Activated naive CD4-positive, alpha-beta T cell treated with anti-CD3 and anti-CD28 coated beads, Interleukin-2, amount 50 U/mL, for 16 hours (primary cell): ENCODE measurements around the gene SLBP.

Experiments used
- DNase-seq: peaks from one replicate; pipeline ENCODE4 v3.0.0-alpha.2; 2020

The SLBP gene

GRCh38 chr4:1670279-1670678 lies 41.8 kb downstream of the SLBP start:
- DNase-seq = no peak

DNA sequence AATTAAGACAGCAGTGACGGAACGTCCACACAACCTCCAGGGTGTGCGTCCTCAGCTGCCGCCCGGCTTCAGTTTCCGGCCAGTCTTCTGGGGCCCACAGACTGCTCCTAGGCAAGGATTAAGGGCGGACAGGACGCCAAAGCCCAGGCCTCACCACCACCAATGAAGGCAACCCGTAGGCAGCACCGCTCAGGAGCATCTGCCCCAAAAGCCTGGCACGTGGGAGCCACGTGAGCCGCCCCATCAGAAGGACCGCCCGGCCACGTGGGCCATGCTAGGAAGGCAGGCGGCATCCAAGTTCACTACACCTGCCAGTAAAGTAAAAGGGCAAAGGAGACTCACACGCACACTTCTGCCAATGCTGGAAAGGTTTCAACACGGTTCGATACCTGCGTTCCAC lies 42.3 kb downstream of the SLBP start:
- no peak for DNase-seq

GRCh38 chr4:1669270-1669669 lies 42.8 kb downstream of the SLBP start:
- DNase-seq = no peak

- no peak for DNase-seq
Measured at GRCh38 chr4:1668488-1668840, 43.7 kb downstream of the SLBP start.

DNA sequence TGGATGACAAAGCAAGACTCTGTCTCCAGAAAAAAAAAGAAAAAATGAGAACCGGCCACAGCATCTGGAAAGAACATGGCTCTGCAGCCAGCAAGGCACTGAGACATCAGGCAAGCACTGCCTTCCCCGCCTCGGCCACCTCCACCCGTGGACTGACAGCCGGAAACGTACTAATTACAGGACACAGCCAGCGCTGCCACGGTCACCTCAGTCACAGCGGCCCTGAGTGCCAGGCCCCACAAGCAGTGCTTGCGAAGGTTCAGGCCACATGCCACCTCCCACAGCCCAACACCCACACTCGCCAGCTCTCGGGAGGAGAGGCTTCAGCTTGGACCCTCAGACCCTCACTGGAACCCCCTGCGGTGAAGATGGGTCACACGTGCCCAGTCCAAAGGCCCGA lies 44.8 kb downstream of the SLBP start:
- no peak for DNase-seq

GRCh38 chr4:1666391-1666790 lies 45.7 kb downstream of the SLBP start:
- no peak for DNase-seq

DNA sequence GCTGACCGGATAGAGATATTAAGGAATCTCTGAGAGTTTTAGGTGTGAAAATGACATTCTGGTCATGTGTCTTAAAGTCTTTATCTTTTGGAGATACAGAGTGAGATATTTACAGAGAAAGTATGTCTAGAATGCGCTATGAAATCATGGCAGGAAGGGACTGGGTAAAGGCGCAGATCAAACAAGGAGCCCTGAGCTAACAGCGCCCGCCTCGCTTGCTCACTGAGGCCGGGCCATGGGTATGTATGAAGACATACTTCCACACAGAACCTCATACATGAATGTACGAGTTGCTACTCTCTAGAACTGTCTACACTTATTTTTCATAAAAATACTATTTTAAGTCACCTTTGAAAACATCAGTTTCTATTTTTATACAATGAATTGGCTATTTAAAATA lies 48.0 kb downstream of the SLBP start:
- no peak for DNase-seq

DNA sequence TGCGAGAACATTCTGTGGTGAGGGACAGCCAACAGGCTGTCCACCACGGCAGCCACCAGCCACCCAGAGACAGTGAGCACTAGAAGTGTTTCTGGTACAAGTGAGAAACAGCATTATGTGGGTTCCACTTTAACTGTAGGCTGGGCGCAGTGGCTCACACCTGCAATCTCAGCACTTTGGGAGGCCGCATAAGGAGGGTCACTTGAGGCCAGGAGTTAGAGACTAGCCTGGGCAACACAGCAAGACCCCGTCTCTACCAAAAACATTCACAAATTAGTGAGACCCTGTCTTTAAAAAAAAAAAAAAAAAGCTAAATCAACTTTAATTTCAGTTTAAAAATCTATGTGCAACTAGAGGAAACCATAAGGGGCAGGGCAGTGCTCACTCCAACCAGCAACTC lies 48.6 kb downstream of the SLBP start:
- DNase-seq = no peak

- DNase-seq = no peak
Measured at GRCh38 chr4:1661695-1662094, 50.4 kb downstream of the SLBP start.

DNA sequence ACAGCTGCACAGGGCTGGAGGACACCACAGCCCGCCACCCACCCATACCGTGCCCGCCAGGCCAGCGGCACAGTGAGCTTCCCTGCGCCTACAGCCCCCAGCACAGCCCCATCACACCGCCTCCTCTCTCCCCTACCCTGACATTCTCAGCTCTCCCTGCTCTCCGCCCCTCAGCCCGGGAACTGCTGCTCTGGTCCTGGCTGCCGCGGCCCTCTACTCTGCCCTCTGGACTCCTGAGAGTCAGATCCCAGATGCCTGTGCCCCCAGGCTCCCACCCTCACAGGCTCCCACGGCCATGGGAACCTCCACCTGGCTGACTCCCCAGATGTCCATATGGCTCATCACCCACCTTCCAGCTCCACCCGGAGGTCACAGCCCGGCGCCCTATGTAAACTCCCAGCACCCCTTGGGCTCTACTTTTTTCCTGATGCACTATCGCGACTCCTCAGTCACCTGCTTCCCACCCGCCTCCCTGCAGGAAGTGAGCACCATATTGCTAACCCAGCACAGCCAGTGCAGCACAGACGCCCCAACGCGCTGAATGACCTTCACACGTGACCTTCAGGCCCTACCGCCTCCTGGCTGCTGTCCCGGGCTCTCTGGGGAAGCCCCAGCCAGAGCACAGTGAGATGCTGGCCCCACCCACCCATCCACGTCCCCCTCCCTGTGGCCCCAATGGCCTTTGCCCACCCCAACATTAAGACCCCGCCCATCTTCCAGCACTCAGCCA lies 51.0 kb downstream of the SLBP start:
- no peak for DNase-seq

DNA sequence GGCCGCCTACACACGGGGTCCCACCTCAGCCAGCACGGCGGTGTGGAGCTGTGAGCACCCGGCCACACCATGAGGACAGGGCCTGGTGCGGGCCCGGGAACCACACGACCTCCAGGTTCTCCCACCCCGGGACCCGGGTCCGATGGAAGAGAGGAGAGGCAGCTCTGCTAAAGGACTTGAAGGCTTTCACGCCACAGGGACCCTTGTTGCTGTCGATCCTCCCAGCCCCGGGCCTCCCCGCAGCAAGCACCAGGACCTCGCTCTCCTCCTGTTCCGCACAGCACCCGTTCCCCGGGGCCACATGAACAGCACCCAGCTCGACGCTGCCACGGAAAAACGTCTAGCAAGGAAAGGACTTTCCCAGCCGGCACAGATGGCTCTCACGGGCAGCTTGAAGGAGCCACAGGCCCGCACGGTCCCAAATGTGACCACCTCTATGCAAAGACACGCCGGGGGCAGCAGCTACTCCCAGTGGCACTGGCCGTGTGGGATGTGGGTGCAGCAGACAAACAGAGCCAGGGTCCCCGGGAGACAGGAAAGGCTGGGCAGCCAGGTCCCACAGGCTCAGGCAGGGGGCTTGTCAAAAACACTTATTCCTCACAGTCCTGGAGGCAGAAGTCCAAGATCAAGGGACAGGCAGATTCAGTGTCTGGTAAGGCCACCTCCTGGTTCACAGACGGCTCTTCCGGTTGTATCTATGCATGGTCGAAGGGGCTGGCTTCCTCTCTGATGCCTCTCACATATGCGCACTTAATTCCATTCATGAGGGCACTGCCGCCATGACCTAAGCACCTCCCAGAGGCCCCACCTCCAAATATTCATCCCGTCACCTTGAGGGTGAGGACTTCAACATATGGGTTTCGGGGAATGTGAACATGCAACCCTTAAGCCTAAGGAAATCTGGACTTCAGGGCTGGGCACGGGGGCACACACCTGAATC lies 52.7 kb downstream of the SLBP start:
- DNase-seq = no peak

GRCh38 chr4:1658581-1658980 lies 53.5 kb downstream of the SLBP start:
- DNase-seq = no peak

DNA sequence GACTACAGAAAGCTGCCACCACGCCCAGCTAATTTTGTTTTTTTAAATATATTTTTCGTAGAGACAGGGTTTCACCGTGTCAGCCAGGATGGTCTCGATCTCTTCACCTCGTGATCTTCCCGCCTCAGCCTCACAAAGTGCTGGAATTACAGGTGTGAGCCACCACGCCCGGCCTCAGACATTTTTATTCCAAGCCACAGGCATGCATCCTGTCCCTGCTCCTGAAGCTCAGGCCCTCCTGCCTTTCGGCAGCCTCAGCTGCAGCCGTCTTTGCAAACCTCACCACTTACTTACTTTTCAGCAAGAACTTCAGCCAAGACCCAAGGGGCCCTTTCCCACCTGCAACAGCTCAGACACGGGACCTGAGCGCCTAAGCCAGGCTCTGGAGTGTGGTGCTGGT lies 54.0 kb downstream of the SLBP start:
- DNase-seq = no peak

DNA sequence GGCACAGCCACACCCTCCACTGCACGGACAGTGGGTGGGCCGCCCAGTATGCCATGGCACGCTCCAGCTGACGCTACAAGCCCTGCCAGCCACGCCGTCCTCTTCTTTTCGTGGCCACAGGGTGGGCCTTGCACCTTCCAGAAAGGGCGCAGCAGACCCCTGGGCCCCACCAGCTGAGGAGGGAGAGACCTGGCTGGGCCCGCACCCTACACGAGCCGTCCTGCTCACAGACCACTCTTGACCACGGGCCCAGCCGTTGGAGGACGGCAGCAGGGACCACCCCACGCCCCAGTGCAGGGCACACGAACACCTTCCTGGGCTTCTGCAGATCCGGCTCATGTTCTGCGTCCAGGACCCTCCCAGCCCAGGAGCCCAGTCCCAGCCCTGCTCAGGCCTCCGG lies 55.1 kb downstream of the SLBP start:
- DNase-seq = no peak

- DNase-seq = no peak
Measured at GRCh38 chr4:1656132-1656531, 56.0 kb downstream of the SLBP start.

DNA sequence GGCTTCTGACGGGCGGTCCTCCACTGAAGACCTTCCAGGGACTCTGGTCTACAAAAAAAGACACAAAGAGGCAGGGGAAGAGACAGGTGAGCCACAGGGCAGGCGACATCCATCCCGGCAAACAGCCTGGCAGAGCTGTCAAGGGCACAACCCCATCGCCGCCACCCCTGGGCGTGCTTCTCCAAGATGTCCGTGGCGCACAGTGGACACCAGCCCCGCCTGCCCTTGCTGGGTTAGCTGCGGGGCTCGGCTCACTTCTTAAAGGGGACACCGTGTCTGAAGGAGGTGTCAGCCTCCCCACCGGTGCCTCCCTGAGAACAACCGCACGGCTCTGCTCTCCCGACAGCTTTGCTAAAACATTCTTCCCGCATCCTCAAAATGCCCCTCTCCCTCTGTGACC lies 56.4 kb downstream of the SLBP start:
- DNase-seq = no peak

- DNase-seq = no peak
Measured at GRCh38 chr4:1655081-1655480, 57.0 kb downstream of the SLBP start.

DNA sequence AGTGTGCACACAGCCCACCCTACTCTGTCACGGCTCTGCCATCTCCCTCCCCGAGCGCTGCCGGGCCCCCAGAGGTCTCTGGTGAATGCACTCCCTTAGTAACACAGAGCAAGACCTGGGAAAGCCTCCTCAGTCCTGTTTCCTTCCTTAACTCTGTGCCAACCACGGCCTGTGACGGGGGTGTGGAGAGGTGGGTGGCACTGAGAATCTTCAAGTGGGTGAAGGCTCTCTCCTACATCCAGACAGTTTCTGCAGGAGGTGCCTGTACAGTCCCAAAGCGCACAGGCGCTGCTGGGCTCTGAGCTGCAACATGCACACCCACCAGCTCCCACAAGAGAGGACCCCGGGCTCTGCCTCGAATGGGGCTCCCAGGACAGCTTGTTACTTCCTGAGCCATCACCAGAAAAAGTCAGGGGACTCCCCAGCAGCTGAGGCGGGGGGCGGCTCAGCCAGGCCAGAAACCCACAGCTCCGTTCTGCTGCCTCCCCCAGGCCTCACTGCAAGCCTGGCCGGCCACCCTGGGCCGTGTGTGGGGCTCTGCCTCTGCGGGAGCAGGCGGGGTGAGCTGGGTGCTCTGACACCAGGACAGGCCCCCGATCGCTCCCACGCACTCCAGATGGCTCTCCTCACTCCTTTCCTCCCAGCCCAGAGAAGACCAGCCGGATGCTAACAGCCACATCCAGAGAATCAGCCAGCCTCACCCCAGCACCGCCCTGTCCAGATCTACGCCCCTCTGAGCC lies 57.7 kb downstream of the SLBP start:
- no peak for DNase-seq

- no peak for DNase-seq
Measured at GRCh38 chr4:1653776-1654175, 58.3 kb downstream of the SLBP start.

- DNase-seq = no peak
Measured at GRCh38 chr4:1652088-1652487, 60.0 kb downstream of the SLBP start.

DNA sequence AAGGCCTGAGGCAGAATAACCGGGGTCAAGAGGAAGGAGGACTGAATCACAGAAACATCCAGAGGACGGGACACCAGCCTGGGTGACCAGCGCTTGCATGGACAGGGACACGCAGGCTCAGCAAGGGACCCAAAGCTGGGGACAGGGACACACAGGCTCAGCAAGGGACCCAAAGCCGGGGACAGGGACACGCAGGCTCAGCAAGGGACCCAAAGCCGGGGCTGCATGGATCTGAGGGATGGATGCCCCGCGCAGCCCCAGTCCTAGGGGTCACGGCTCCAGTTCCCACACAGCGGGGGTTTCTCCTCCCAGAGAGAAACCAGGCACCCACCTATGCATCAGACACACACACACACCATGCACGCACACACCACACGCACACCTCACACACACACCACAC lies 60.5 kb downstream of the SLBP start:
- no peak for DNase-seq

DNA sequence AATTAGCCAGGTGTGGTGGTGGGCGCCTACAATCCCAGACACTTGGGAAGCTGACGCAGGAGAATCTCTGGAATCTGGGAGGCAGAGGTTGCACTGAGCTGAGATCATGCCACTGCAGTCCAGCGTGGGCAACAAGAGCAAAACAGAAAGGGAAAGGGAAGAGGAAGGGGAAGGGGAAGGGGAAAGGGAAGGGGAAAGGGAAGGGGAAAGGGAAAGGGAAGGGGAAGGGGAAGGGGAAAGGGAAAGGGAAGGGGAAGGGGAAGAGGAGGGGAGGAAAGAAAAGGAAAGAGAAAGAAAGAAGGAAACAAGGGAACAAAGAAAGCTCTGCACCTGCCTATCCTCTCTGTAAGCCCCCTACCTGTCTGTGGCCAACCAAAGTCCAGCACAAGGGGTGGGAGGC lies 63.2 kb downstream of the SLBP start:
- DNase-seq = no peak

GRCh38 chr4:1647432-1647831 lies 64.7 kb downstream of the SLBP start:
- DNase-seq = no peak

DNA sequence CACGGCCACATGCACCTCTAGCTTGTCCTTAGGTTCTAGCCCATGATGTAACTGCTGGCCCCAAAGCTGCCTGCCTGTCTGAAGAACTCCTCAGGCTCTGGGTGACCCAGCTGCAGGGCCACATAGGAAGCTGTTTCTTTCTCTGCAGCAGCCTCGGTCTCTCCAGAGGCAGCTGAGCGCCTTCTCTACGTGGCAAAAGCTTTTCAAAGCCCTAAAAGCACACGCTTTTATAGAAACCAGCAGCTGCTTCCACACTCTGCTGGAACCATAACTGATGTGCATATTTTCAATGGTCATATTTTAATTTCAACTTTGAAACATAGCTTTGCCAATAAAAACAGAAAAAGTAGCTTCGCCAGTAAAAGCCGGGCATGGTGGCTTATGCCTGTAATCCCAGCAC lies 65.4 kb downstream of the SLBP start:
- DNase-seq = no peak
